GM18519 (cell line): ENCODE measurements around the gene MED1.

Experiments used
- ATAC-seq: cut with Tn5 transposase; IDR thresholded peaks from one replicate; pipeline ENCODE4 v1.9.1; 2021; ENCODE audit warnings: mild to moderate bottlenecking, moderate library complexity; ENCODE audit not compliant: unreplicated experiment, low FRiP score

Gene MED1

GRCh38 chr17:39364236-39365025, 86.6 kb downstream of the MED1 start:
- no peak for ATAC-seq

DNA sequence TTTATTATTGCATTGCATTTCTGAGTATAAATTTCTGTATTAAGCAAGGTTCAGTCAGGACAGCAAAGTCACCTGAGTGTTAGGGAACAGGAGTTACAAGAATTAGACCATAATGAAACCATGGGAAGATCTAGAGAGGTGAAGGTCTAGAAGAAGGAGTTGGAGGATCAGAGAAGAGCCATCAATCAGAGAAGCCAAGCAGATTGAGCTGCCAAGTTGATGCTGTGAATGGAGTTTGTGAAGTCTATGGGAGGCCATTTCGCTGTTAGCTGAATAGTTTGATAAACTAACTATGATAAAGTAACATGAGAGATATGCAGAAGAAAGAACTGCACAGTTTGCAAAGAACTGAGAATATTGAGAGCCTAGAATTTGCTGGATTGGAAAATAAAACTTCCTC, 90.0 kb downstream of the MED1 start:
- no peak for ATAC-seq

DNA sequence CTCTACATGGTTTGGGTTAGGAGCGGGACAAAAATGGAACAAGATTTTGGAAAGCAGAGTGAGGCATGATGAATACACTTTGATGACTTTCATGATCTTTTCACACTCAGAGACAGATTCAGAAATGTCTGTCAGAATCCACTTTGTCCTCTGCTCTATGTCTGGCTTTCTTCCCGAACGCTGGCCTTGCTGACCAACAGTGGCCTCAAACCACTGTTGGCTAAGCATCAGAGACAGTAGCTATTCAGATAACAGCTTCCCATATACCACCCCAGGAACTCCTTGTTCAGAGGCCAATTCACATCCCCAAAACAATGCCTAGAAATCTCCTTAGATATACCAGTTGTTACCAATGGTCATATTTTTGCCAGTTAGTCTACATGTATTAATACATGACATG, 90.5 kb downstream of the MED1 start:
- no peak for ATAC-seq

DNA sequence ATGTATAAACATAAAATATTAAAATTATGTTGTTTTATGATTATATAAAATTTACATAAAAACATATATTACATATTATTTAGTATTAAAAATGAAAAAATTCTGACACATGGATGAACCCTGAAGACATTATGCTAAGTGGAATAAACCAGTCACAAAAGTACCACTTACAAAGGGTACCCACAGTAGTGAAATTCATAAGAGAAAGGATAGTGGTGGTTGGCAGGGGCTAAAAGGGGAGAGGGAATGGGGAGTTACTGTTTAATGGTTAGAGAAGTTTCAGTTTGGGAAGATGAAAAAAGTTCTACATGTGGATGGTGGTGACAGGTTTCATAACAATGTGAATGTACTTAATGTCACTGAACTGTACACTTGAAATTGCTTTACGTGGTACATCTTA, 91.1 kb downstream of the MED1 start:
- no peak for ATAC-seq

DNA sequence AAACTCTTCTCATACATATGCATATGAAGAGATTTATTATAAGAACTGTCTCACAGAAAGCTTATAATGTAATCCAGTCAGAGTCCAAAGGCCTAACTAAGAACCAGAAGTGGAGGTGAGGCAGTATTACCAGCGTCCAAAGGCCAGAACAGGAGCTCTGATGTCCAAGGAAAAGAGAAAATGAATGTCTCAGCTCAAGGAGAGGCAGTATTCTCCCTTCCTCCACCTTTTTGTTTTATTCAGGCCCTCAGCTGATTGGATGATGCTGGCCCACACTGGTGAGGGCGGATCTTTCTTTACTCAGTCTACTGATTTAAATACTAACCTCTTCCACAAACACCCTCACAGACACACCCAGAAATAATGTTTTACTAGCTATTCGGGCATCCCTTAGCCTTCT, 93.1 kb downstream of the MED1 start:
- no peak for ATAC-seq

DNA sequence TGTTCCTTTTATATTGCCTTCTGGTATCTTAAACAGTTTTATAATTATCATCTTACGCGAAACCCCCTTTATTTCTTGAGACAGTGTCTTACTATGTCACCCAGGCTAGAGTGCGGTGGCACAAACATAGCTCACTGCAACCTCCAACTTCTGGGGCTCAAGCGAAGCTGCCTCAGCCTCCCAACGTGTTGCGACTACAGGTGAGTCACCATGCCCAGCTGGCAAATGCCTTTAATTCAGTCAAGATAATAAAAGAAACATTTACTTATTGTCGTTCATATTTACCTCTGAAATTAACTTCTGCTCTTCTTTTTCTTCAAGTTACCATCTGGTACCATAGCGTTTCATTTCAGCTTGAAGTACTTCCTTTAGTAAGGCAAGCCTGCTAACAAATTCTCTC, 93.6 kb downstream of the MED1 start:
- ATAC-seq, result no peak
